Measurements from ENCODE around the gene CCDC187.

DNA sequence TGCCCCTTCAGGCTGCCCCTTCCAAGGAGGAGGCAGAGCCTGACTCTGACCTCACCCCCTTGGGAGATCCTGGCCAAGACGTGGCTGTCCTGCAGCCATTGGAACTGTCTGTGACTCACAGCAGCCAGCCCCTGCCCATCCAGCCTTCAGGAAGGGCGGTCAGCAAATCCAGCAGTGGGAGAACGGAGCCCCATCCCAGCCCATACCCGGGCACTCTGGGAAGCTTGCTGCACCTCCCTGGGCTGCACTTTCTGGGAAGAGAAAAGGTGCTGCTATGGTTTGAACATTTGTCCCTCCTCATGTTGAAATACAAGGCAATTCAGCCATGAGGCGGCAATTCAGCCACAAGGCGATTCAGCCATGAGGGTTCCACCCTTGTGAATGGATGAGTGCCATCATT lies 24.4 kb downstream of the CCDC187 start:
- TF ChIP-seq, protein P1, sequence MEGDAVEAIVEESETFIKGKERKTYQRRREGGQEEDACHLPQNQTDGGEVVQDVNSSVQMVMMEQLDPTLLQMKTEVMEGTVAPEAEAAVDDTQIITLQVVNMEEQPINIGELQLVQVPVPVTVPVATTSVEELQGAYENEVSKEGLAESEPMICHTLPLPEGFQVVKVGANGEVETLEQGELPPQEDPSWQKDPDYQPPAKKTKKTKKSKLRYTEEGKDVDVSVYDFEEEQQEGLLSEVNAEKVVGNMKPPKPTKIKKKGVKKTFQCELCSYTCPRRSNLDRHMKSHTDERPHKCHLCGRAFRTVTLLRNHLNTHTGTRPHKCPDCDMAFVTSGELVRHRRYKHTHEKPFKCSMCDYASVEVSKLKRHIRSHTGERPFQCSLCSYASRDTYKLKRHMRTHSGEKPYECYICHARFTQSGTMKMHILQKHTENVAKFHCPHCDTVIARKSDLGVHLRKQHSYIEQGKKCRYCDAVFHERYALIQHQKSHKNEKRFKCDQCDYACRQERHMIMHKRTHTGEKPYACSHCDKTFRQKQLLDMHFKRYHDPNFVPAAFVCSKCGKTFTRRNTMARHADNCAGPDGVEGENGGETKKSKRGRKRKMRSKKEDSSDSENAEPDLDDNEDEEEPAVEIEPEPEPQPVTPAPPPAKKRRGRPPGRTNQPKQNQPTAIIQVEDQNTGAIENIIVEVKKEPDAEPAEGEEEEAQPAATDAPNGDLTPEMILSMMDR (IDR thresholded peaks at IDR 0.05): no peak
- TF ChIP-seq POLR2A (IDR thresholded peaks at IDR 0.05): no peak
